GM12874 (cell line): Measurements from ENCODE around the gene PTPRD.

Source experiments
- TF ChIP-seq, protein P1 (sequence below): IDR thresholded peaks from 2 replicates; pipeline ENCODE4 v1.5.1; 2011; ENCODE audit warnings: low read depth, mild to moderate bottlenecking, control low read depth, low read length, moderate library complexity; ENCODE audit not compliant: insufficient read depth

Gene PTPRD

DNA sequence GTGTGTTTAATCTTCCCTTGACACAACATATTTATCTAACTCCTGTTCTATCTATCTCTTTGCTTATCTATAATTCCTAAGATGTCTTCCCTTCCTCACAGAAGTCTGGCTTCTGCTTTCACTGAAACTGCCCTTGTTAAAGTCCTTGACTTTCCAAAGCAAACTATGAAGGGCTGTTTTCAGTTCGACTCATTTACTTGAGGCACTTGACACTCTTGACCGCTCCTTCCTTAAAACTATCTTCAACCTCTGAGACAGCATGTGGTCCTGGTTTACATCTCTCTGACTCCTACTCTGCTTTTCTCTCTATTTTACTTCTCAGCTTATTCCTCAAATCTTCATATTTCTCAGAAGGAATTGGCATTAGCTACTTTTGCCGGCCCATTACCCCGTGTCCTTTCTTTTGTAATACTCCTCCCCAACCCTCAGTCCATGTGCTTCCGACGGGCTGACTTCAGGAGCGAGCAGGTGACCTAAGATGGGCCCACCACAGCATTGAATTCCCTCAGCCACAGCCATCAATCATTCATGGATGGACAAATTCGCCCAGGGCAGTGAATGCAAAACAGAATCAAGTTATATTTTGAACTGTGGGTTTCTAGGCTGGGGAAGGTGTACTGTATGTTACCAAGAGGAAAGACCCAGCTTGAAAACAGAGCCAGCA, 1089.2 kb downstream of the PTPRD start:
- TF ChIP-seq, protein P1, sequence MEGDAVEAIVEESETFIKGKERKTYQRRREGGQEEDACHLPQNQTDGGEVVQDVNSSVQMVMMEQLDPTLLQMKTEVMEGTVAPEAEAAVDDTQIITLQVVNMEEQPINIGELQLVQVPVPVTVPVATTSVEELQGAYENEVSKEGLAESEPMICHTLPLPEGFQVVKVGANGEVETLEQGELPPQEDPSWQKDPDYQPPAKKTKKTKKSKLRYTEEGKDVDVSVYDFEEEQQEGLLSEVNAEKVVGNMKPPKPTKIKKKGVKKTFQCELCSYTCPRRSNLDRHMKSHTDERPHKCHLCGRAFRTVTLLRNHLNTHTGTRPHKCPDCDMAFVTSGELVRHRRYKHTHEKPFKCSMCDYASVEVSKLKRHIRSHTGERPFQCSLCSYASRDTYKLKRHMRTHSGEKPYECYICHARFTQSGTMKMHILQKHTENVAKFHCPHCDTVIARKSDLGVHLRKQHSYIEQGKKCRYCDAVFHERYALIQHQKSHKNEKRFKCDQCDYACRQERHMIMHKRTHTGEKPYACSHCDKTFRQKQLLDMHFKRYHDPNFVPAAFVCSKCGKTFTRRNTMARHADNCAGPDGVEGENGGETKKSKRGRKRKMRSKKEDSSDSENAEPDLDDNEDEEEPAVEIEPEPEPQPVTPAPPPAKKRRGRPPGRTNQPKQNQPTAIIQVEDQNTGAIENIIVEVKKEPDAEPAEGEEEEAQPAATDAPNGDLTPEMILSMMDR = no peak

DNA sequence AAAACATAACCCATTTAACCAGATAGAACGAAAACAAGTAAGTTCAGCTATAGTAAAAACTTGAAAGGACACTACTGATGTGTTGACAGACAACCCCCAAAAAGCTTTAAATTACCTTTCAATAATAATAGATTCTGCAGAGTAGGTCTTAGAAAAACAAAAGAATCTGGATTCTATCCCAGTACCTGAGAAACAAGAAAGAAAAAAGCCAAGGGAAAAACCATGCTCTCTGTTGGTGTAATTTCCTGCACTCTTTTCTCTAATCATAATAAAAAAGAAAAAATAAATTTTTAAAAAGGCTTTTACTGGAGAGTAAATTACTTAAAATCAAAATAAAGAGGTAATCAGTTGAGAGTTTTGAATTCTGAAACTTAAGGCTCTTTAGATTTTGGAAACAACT, 1090.4 kb downstream of the PTPRD start:
- TF ChIP-seq, protein P1 = no peak

DNA sequence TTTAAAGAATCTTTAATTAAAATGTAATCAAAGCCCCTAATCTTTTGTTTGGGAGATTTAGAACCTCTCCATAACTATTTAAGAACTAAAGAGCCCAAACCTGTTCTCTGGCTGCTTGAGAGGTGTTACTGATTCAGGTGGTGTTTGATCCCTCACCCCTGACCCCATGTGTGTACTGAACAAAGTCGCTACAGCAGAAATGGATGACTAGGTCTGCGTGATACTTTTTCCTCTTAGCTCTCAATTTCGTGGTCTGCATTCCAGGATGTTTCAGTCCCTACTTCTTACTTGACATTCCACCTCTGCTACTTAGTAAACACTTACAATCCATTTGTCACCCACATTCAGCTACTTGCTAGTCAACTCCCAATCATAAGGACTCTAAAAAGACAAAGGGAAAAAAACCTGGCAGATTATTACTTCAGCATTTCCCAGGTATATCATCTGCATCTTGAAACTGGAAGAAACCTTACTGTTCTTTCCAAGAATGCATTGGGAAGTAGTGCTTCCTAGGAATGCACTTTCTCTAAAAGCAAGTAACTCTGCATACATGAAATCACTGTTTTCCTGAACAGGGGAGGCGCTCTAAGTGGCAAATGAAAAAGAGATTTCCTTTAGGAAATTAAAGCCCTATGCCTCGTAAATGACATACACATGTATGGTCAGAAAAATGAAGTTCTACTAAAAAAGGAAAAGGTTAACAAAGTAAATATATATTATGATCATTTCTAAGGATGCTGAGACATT, 1091.6 kb downstream of the PTPRD start:
- TF ChIP-seq, protein P1 = no peak

DNA sequence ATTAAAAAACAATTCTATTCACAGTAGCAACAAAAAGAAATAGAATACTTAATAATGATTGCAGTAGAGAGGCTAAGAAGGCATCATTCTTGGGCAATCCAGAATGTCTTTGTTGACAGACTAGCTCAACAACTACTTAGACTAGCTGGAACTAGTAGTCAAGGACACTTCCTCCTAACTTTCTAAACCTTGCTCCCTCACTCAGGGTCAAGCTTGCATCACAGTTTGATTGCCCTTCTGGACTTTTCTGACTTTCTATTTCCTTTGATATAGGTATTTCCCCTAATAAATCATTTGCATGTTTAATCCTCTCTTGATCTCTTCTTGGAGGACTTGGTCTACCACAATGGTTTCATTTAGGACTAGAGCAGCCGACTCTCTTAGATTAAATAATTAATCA, 1107.9 kb downstream of the PTPRD start:
- TF ChIP-seq, protein P1 = no peak

DNA sequence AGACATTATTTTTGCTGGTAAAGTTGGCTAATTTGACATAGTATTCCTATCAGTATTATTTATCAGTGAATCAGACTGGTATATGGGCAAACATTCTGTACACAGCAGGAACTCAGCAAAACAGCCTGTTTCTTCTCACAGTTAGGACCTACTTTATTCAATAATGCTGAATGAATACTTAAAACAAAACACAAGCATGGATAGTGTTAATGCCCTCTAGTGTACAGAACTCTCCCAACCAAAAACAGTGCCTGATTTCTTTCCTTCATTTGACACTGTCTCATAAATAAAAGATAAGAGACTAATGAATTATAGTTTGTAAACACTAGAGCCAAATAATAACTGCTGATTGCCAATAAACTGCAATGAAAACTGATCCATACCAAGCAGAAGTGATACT, 1113.3 kb downstream of the PTPRD start:
- TF ChIP-seq, protein P1 = no peak

DNA sequence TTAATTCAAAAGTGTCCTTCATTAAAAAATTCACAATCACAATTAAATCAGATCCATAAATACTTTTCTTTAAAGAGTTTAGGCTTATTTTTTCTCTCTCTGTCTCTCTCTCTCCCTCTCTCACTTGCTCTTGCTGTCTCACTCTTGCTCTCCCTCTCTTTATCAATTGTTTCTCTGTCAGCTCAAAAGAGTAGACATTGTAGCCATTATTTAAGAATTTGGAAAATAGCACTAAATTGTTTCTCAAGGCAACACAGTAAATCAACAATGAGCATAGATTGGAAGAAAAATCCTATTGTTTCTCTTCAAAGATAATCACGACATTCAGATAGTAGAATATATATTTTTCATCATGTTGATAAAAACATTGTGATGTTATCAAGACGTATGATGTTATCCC, 1114.0 kb downstream of the PTPRD start:
- TF ChIP-seq, protein P1 = no peak

DNA sequence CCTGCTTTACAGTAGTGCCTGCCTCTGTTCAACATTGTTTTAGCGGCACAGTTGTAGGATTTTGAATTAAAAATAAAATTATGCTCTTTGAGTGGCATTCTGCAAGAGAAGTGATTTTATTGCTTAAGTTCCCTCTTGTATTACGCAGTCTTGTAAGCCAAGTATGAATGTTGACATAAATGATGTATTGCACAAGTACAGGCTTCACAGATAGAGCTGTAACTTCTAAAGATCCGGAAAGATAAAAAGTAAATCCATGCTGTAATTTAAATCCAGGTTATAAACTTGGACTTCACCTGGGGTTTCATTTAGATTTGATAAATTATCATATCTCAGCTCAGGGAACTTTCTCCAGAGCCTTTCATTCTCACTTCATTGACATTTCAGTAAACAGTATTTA, 1114.7 kb downstream of the PTPRD start:
- TF ChIP-seq, protein P1 = no peak
